Mucosa of descending colon (tissue), 3 donors: ENCODE measurements around the gene PDPN. TPM values are rescaled to one million over a fixed set of nuclear protein-coding genes. Genes with fewer than 3 reads are reported as not detected.
A peak's percentile ranks its signal among the peaks of the same experiment; 100 is the strongest.

Source experiments
- ATAC-seq: fragments of 200-7000 bp; cut with Tn5 transposase; one replicate; pipeline ENCODE4 v1.9.1; 2020; ENCODE audit warnings: mild to moderate bottlenecking, moderate library complexity
- DNase-seq, 3 donors: peaks; one replicate each; pipeline ENCODE4 v3.0.0-alpha.2; 2020
- H3K36me3 ChIP-seq: fragments of 200-600 bp; one replicate; pipeline ENCODE4 v1.8.0; 2021; ENCODE audit warnings: low read depth, mild to moderate bottlenecking
- H3K4me1 ChIP-seq: fragments of 200-600 bp; one replicate; pipeline ENCODE4 v1.8.0; 2021; ENCODE audit warnings: low read depth, mild to moderate bottlenecking
- H3K4me3 ChIP-seq: fragments of 200-600 bp; one replicate; pipeline ENCODE4 v1.8.0; 2021; ENCODE audit warnings: mild to moderate bottlenecking
- H3K9me3 ChIP-seq: fragments of 200-600 bp; one replicate; pipeline ENCODE4 v1.8.0; 2021; ENCODE audit warnings: mild to moderate bottlenecking
- intact Hi-C, 2 donors: fragments of 100-400 bp; cut with DNase I in 1 of 2; cut with micrococcal nuclease in 1 of 2; formaldehyde crosslinking; loops; one replicate each; pipeline versions ENCODE4 v1.11.0 to v1.11.1; 2022; cut with DNase I, micrococcal nuclease
- total RNA-seq, 3 donors: library from RNA; stranded (reverse); fragmentation: NEBNext Ultra II Directional in 2 of 3; extraction: Animal tissue kit (Norgen Biotek cat#: 25700) in 2 of 3; gene quantifications; one replicate each; pipeline versions ENCODE4 v1.2.1 to v1.2.4, GENCODE V29; 2021 to 2023
- TF ChIP-seq, protein P1 (sequence below): fragments of 200-600 bp; IDR thresholded peaks from one replicate; pipeline ENCODE4 v1.8.0; 2022; ENCODE audit warnings: antibody characterized with exemption, mild to moderate bottlenecking
- donor health status: DM: no; HTN: no; CAD: no; lungs with moderate emphysema.
- donor health status: DM: no; HTN: no; CAD: no.
- donor health status: DM: no; HTN: yes; CAD: no.

The PDPN gene
- total RNA-seq, 3 donors from 2014 or later = 1.0 to 12.8 (median 12.6) TPM

DNA sequence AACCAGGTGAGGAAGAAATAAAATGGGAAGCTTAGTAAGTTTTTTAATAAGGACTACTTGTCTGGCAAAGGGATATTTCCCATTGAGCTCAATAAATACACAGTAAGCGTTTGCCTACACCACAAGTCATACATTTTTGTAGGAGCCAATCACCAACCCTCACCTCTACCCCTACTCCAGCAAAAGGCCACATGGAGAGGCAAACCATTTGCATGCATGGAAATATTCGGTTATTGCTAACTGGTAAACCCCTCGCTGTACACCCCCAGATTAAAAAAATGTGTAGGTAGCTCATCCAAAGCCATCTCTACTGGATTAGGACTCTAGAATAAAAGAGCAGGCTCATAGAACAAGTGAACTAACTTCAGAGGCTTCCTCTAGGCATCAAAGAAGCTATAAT, 21.1 kb downstream of the PDPN start:
- DNase-seq (no peak), ATAC-seq (no peak)
- H3K4me3 ChIP-seq = no peak overlapping the region
- no peaks in the 10 kb centered on the region for H3K9me3 ChIP-seq
- intact Hi-C loops = no loop called here
- TF ChIP-seq, protein P1, sequence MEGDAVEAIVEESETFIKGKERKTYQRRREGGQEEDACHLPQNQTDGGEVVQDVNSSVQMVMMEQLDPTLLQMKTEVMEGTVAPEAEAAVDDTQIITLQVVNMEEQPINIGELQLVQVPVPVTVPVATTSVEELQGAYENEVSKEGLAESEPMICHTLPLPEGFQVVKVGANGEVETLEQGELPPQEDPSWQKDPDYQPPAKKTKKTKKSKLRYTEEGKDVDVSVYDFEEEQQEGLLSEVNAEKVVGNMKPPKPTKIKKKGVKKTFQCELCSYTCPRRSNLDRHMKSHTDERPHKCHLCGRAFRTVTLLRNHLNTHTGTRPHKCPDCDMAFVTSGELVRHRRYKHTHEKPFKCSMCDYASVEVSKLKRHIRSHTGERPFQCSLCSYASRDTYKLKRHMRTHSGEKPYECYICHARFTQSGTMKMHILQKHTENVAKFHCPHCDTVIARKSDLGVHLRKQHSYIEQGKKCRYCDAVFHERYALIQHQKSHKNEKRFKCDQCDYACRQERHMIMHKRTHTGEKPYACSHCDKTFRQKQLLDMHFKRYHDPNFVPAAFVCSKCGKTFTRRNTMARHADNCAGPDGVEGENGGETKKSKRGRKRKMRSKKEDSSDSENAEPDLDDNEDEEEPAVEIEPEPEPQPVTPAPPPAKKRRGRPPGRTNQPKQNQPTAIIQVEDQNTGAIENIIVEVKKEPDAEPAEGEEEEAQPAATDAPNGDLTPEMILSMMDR = no peak
- no peaks in the 10 kb centered on the region for H3K4me1 ChIP-seq
- H3K36me3 ChIP-seq = no peaks in the 10 kb centered on the region

DNA sequence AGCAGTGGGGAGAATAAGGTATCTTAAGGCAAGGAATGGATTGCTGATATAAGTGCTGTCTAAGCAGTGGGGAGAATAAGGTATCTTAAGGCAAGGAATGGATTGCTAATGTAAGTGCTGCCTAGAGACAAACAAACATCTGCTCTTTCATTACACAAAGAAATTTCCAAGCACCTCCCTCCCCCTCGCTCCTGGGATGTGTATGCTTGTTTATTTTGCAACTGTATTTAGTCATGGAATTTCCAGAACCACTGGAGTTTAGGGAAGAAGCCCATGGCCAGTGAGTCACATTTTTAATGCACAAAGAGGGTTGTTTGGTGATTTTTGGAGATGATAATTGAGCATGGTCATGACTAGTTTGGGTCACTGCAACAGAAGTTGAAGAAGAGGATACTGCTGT, 21.5 kb downstream of the PDPN start:
- Histone ChIP-seq H3K4me3 (no peak overlapping the region), H3K36me3 (no peaks in the 10 kb centered on the region), H3K4me1 (no peaks in the 10 kb centered on the region), H3K9me3 (no peaks in the 10 kb centered on the region)
- DNase-seq (no peak), ATAC-seq (no peak)
- TF ChIP-seq, protein P1 = no peak
- intact Hi-C loops = no loop called here

DNA sequence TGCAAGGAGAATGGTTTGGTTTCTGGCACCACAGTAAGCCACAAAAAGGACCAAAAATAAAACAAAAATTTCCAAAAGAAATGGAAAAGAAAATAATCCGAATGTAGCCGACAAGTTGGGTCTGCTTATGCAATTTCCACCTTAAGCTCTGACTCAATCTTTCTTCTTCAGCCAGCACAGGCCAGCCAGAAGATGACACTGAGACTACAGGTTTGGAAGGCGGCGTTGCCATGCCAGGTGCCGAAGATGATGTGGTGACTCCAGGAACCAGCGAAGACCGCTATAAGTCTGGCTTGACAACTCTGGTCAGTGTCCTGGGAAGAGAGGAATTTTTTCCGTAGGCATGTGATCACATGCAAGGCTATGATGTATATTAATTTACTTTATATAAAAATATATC, 23.4 kb downstream of the PDPN start:
- Histone ChIP-seq H3K9me3 (no peaks in the 10 kb centered on the region), H3K4me1 (no peaks in the 10 kb centered on the region), H3K4me3 (no peak overlapping the region), H3K36me3 (no peaks in the 10 kb centered on the region)
- DNase-seq = no peak
- ATAC-seq = no peak
- intact Hi-C loops = no loop called here
- TF ChIP-seq, protein P1 = no peak

DNA sequence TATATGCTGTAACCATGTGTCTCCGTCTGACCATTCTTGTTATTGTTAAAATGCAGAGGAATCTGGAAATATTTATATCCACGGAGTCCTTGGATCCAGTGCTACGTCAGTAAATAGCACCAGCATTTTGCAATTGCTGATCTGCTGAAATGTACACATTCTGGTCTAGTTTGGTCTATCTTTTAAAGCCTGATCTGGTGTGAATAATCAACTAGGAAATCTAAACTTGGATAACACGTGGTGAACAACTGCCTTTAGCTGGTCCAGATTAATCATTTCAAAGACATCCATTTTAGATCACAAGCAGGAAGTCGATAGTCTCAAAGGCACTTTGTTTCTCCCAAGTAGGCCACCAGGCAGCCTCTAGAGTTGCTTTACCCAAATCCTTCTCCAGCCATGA, 32.6 kb downstream of the PDPN start:
- ATAC-seq = no peak
- no peak for DNase-seq
- TF ChIP-seq, protein P1 = no peak

DNA sequence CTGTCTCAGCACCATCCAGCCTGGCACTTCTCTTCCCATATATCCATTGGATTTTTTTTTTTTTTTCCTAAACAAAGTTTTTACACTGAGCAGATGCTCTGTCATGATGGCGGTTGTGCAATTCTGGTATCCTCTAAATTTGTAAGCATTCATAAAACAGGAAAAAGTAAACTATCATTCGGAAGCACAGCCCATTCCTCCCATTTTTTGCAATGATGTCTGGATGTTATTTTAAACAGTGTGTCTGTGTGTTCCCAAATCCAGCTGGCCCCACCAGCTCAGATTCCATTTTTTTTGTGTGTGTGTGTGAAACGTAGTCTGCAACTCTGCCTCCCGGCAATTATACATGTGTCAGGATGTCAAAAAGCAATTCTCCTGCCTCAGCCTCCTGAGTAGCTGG, 33.5 kb downstream of the PDPN start:
- no peaks in the 10 kb centered on the region for H3K36me3 ChIP-seq
- TF ChIP-seq, protein P1 = no peak
- no peaks in the 10 kb centered on the region for H3K4me1 ChIP-seq
- H3K4me3 ChIP-seq = no peak overlapping the region
- intact Hi-C loops = no loop called here
- ATAC-seq (peak; percentile 15), DNase-seq (no peak)
- H3K9me3 ChIP-seq = no peaks in the 10 kb centered on the region

More for the DNA sequence above, 32.6 kb downstream of the PDPN start:
- Histone ChIP-seq H3K4me1 (no peaks in the 10 kb centered on the region), H3K9me3 (no peaks in the 10 kb centered on the region), H3K36me3 (no peaks in the 10 kb centered on the region), H3K4me3 (no peak overlapping the region)
- intact Hi-C loops = no loop called here

DNA sequence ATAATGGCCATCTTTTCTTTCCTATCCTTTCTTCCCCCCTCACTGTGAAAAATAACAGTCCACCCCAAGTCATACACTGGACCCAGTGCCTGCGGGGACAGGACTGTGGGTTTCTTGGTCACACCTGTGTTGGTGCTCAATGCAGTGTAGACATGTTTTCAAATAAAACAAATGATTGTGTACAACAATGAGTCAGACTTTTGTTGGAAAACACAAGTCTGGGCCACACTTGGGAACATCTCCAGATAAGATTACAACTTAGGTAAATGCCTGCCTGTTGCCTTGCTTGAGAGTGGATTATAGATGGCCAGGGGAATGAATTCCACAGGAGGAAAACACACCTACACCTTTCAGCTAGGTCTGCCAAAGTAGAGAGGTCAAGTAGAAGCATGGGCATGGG, 34.1 kb downstream of the PDPN start:
- ATAC-seq = no peak
- no peaks in the 10 kb centered on the region for H3K36me3 ChIP-seq
- H3K4me1 ChIP-seq = no peaks in the 10 kb centered on the region
- TF ChIP-seq, protein P1 = no peak
- no peak overlapping the region for H3K4me3 ChIP-seq
- H3K9me3 ChIP-seq = no peaks in the 10 kb centered on the region
- intact Hi-C loops = no loop called here
- no peak for DNase-seq
